Activated T-helper 9 cell treated with anti-CD3 and anti-CD28 coated beads, Interleukin-2, amount 50 U/mL, for 16 hours (primary cell): ENCODE data around the gene SMOC1.

Experiments
- DNase-seq: peaks from one replicate; pipeline ENCODE4 v3.0.0-alpha.2; 2020; ENCODE audit warnings: low read depth

The SMOC1 gene

GRCh38 chr14:69982886-69983285 lies 103.7 kb downstream of the SMOC1 start:
- no peak for DNase-seq

- no peak for DNase-seq
Measured at GRCh38 chr14:69983317-69983716, 104.1 kb downstream of the SMOC1 start.

GRCh38 chr14:69985463-69985862 lies 106.2 kb downstream of the SMOC1 start:
- no peak for DNase-seq

GRCh38 chr14:69986336-69986735 lies 107.1 kb downstream of the SMOC1 start:
- DNase-seq, result no peak

GRCh38 chr14:69987406-69988121 lies 108.3 kb downstream of the SMOC1 start:
- DNase-seq, result no peak

- no peak for DNase-seq
Measured at GRCh38 chr14:69988979-69989378, 109.8 kb downstream of the SMOC1 start.

GRCh38 chr14:69989622-69990021 lies 110.4 kb downstream of the SMOC1 start:
- no peak for DNase-seq

- DNase-seq, result no peak
Measured at GRCh38 chr14:69990323-69990722, 111.1 kb downstream of the SMOC1 start.

GRCh38 chr14:69991422-69991821 lies 112.2 kb downstream of the SMOC1 start:
- DNase-seq, result no peak

- no peak for DNase-seq
Measured at GRCh38 chr14:69992564-69992963, 113.3 kb downstream of the SMOC1 start.

GRCh38 chr14:69993326-69993725 lies 114.1 kb downstream of the SMOC1 start:
- DNase-seq, result no peak

- DNase-seq, result no peak
Measured at GRCh38 chr14:69994002-69994401, 114.8 kb downstream of the SMOC1 start.

GRCh38 chr14:69996216-69996615 lies 117.0 kb downstream of the SMOC1 start:
- DNase-seq, result no peak

- no peak for DNase-seq
Measured at GRCh38 chr14:69997849-69998248, 118.6 kb downstream of the SMOC1 start.

- no peak for DNase-seq
Measured at GRCh38 chr14:69999261-69999674, 120.1 kb downstream of the SMOC1 start.

GRCh38 chr14:70000601-70001000 lies 121.4 kb downstream of the SMOC1 start:
- DNase-seq, result no peak

GRCh38 chr14:70002589-70003346 lies 123.6 kb downstream of the SMOC1 start:
- no peak for DNase-seq

- DNase-seq, result no peak
Measured at GRCh38 chr14:70004791-70005190, 125.6 kb downstream of the SMOC1 start.

GRCh38 chr14:70005281-70005805 lies 126.1 kb downstream of the SMOC1 start:
- no peak for DNase-seq

- DNase-seq, result no peak
Measured at GRCh38 chr14:70006699-70007098, 127.5 kb downstream of the SMOC1 start.

GRCh38 chr14:70008284-70009262 lies 129.4 kb downstream of the SMOC1 start:
- DNase-seq, result no peak

- no peak for DNase-seq
Measured at GRCh38 chr14:70009961-70010360, 130.7 kb downstream of the SMOC1 start.
